AG10803 (cell line): Measurements from ENCODE around the gene ERGIC1.

Experiments used
- DNase-seq: peaks from one replicate; pipeline ENCODE4 v3.0.0; 2010; ENCODE audit warnings: low read depth
- H3K4me3 ChIP-seq: 2 replicates; pipeline ENCODE4 v1.5.1; 2011; ENCODE audit warnings: mild to moderate bottlenecking, low read length, control low read depth
- TF ChIP-seq, protein P1 (sequence below): conservative IDR thresholded peaks from 2 replicates; pipeline ENCODE4 v1.5.1; 2011; ENCODE audit warnings: mild to moderate bottlenecking, low read length, control low read depth, inconsistent platforms

The ERGIC1 gene

DNA sequence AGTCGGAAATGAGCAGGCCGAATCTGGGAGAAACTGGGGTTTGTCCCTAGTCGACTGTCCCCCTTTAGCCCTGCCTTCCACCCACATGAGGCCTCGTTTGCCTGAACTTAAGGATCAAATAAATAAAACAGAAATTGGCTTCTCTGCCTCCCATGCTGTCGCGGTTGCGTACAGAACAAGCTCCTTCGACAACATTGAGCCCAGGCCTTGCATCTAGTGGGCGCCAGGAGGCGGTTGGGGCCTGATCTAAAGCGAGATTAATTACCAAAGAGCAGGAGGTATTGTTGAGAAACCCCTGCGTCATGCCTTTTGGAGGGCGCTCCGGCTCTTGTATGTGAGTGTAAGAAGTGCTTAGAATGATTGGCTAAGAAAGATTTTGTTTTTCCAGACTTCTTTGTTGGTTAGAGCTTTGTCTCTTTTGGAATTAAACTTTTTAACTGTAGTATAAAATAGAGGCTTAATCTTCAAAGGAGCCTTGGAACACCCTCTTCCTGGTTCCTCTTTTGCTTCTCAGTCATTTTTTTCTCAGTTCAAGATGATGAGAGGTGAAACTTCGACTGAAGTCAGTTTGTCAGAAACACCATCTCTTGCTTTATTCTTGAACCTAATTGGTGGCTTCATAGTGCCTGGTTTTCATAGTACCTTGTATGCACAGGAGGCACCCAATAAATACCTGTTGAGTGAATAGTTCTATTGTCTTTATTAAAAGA, 150.3 kb downstream of the ERGIC1 start:
- H3K4me3 ChIP-seq = peak overlapping the region; percentile 97
- TF ChIP-seq, protein P1, sequence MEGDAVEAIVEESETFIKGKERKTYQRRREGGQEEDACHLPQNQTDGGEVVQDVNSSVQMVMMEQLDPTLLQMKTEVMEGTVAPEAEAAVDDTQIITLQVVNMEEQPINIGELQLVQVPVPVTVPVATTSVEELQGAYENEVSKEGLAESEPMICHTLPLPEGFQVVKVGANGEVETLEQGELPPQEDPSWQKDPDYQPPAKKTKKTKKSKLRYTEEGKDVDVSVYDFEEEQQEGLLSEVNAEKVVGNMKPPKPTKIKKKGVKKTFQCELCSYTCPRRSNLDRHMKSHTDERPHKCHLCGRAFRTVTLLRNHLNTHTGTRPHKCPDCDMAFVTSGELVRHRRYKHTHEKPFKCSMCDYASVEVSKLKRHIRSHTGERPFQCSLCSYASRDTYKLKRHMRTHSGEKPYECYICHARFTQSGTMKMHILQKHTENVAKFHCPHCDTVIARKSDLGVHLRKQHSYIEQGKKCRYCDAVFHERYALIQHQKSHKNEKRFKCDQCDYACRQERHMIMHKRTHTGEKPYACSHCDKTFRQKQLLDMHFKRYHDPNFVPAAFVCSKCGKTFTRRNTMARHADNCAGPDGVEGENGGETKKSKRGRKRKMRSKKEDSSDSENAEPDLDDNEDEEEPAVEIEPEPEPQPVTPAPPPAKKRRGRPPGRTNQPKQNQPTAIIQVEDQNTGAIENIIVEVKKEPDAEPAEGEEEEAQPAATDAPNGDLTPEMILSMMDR = peak; percentile 73
- DNase-seq = peak; percentile 92

DNA sequence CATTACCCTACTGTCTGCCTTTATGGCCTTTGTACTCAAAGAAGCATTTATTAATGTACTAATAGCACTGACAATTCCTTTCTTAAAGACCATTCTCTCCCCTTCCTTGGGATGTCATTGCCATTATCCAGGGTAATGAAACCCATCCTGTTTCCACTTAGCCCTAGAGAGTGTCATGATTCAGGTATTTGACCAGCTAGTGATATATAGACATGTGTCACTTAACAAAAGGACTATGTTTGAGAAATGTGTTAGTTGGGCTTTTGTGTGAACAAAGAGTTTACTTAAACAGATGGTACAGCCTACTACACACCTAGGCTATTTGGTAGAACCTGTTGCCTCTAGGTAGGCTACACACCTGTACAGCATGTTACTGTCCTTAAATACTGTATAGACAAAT, 151.5 kb downstream of the ERGIC1 start:
- DNase-seq = no peak
- no peak overlapping the region; the same call in 1 of the 2 replicates for H3K4me3 ChIP-seq
- TF ChIP-seq, protein P1 = no peak

DNA sequence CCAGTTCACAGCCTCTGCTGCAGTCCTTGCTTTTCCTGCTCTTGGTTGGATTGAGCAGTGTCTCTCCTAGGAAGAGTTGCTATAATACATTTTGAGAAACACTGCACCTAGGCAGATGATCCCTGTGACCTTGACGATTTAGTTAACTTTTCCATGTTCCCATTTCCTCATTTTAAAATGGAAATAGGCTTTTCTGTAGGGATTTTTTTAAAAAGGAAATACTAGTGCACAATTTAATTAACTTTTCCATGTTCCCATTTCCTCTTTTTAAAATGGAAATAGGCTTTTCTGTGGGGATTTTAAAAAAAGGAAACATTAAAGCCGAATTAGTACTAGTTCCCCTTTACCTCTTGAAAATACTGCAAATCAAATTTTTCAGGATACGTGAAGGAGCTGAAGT, 154.2 kb downstream of the ERGIC1 start:
- TF ChIP-seq, protein P1 = no peak

DNA sequence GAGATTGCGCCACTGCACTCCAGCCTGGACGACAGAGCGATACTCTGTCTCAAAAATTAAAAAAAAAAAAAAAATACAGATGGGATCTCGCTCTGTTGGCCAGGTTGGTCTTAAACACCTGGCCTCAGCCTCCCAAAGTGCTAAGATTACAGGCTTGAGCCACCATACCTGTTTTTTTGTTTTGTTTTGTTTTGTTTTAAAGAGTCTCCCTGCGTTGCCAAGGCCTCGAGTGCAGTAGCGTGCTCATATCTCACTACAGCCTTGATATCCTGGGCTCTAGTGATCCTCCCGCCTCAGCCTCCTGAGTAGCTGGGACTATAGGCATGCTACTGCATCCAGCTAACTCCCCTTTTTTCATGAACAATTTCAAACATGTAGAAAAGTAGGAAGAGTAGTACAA, 156.7 kb downstream of the ERGIC1 start:
- TF ChIP-seq, protein P1 = no peak
- H3K4me3 ChIP-seq = no peak overlapping the region
- DNase-seq = no peak

More for the DNA sequence above, 154.2 kb downstream of the ERGIC1 start:
- no peak overlapping the region for H3K4me3 ChIP-seq
- no peak for DNase-seq

DNA sequence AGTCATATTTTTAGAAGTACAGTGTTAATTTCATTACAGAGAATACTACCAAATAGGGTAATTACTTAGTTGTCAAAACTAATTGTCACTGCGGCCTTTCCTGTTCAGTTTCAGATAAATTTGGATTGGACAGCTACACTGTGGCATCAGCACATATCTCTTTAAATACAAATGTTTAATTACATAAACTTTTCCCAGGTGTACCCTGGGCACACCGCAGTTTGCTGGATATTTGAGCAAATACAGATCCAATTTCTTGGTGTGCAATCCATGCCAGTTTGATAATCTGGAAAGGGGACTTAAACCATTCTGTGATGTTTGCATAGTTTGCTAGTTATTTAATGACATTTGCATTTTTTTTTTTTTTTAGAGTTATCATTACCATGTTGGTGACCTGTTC, 160.4 kb downstream of the ERGIC1 start:
- TF ChIP-seq, protein P1 = no peak
- no peak for DNase-seq
- H3K4me3 ChIP-seq = no peak overlapping the region

DNA sequence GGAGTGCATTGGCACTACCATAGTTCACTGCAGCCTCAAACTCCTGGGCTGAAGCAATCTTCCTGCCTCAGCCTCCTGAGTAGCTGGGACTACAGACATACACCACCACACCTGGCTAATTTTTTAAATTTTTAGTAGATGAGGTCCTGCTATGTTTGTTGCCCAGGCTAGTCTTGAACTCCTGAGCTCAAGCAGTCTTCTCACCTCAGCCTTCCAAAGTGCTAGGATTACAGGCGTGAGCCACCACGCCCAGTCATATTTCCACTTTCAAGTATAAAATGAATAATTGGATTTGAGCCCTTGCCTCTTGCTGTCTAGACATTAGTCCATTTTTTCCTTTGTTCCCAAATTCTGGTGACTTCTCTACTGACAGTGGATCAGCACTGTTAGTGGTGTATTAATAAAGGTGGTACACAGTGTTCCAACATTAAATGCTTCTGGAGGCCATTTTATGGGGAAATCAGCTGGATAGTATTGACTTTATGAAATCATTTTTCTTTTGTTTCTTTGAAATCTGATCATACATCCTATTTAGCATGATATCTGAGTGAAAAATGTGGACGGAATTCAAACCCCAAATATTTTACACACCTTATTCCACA, 165.4 kb downstream of the ERGIC1 start:
- no peak overlapping the region for H3K4me3 ChIP-seq
- TF ChIP-seq, protein P1 = no peak
- no peak for DNase-seq

DNA sequence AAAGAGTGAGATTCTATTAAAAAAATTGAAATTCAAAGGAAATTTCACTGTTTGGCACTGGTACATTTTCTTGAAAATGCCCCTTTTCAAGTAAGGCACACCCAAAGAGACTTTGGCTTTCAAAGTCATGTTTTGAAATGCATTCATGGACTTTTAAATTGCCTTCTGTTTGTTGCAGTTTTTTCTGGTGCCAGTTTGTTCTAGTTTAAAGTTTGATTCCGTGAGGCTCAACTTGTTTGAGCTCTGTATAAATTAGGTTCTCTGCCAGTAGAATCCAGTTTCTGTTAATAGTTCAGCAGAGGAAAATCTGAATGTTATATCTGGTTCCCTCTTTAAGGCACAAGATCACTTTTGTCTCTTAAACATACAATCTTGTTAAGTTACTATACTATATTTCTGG, 165.9 kb downstream of the ERGIC1 start:
- TF ChIP-seq, protein P1 = no peak
- H3K4me3 ChIP-seq = no peak overlapping the region
- no peak for DNase-seq
